Astrocyte (in vitro differentiated cells and primary cell): ENCODE measurements around the gene CDON.

Experiments used
- CTCF ChIP-seq: IDR thresholded peaks from 2 replicates; pipeline ENCODE4 v1.5.1; 2011; ENCODE audit warnings: low read depth, mild to moderate bottlenecking, inconsistent platforms, low read length, moderate library complexity; ENCODE audit not compliant: insufficient read depth
- EZH2 ChIP-seq: IDR thresholded peaks from 2 replicates; pipeline ENCODE4 v1.6.1; 2012; ENCODE audit warnings: mild to moderate bottlenecking, low read length, inconsistent platforms; ENCODE audit not compliant: insufficient read depth

DNA sequence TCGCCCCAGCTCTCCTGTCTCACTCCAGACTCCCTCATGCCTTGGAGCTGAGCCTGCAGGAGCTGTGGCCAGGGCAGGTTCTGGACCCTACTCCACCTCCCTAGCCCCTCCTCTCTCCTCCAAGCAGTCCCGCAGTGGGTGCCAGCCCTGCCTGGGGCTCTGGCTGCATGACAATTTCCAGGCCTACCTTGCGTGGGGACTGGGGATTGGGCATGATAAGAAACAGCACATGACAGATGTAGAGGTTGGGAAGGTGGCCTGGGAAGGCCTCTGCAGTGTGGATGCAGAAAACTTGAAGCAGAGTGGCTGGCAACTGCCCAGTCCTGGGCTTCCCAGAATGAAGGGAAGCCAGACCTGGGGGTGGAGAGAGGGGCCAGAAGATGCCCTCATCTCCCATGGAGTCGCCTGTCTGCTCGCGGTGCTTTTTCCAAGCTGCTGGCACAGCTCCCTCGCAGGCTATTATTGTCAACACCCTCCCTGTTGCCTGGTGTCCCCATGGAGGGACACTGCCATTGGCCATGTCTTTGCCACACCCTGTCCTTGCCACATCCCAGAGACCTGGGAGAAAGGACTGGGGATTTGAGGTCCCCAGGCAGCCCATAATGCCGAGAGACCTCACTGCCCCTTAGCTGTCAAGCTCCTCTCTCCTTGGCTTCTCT, 48.9 kb upstream of the CDON start:
- no peak for TF ChIP-seq CTCF
- no peak for TF ChIP-seq EZH2
